CD4-positive, alpha-beta T cell (primary cell): ENCODE results near the gene IDH1. TPM values are rescaled to one million over a fixed set of nuclear protein-coding genes. Genes with fewer than 3 reads are reported as not detected.

ENCODE experiments used
- ATAC-seq: fragments of 200-7000 bp; cut with Tn5 transposase; one replicate; pipeline ENCODE4 v1.10.0; 2022; ENCODE audit warnings: mild to moderate bottlenecking; ENCODE audit not compliant: poor library complexity
- CTCF ChIA-PET: fragments of 350-600 bp; sonication (Branson Sonifier 250); formaldehyde crosslinking; loops from one replicate; lab custom pipeline; 2021; ENCODE audit warnings: antibody characterized with exemption, inconsistent platforms; lab: Charles Lee
- POLR2A ChIA-PET: fragments of 350-600 bp; sonication (Branson Sonifier 250); formaldehyde crosslinking; loops from one replicate; lab custom pipeline; 2021; ENCODE audit warnings: antibody characterized with exemption, inconsistent platforms; lab: Charles Lee
- DNase-seq, 14 experiments: peaks; one replicate each; pipeline ENCODE4 v3.0.0-alpha.2; 2013 to 2020; ENCODE audit warnings: mixed read lengths in 2 of 14
- H3K27ac ChIP-seq, 2 donors: one replicate each; pipeline versions ENCODE4 v1.5.1 to v1.7.0; 2013; ENCODE audit warnings: low read length in 2 of 2, low read depth in 1 of 2, mild to moderate bottlenecking in 1 of 2
- H3K27me3 ChIP-seq, 2 experiments: 1 replicate in 1 of 2; 2 replicates in 1 of 2; pipeline versions ENCODE4 v1.6.1 to v1.7.0; 2013; ENCODE audit warnings: low read length in 2 of 2, control low read depth in 1 of 2, mild to moderate bottlenecking in 1 of 2, moderate library complexity in 1 of 2; ENCODE audit not compliant: insufficient read depth in 2 of 2, control insufficient read depth in 1 of 2
- H3K36me3 ChIP-seq: one replicate; pipeline ENCODE4 v1.6.1; 2013; ENCODE audit warnings: low read length, control low read depth; ENCODE audit not compliant: insufficient read depth
- H3K4me1 ChIP-seq: one replicate; pipeline ENCODE4 v1.6.1; 2013; ENCODE audit warnings: low read length, control low read depth; ENCODE audit not compliant: insufficient read depth
- H3K4me3 ChIP-seq: one replicate; pipeline ENCODE4 v1.5.1; 2013; ENCODE audit warnings: mild to moderate bottlenecking, low read length, moderate library complexity
- H3K9me3 ChIP-seq, 2 experiments: 1 replicate in 1 of 2; 2 replicates in 1 of 2; pipeline versions ENCODE4 v1.6.1 to v1.7.0; 2013; ENCODE audit warnings: low read length in 2 of 2, mild to moderate bottlenecking in 2 of 2, control low read depth in 1 of 2, moderate library complexity in 1 of 2; ENCODE audit not compliant: control insufficient read depth in 1 of 2, insufficient read depth in 1 of 2
- H3K27ac Mint-ChIP-seq: one replicate; pipeline ENCODE4 v1.8.0; 2020; ENCODE audit warnings: mixed read lengths
- H3K27me3 Mint-ChIP-seq: one replicate; pipeline ENCODE4 v1.8.0; 2021; ENCODE audit warnings: mixed read lengths
- H3K36me3 Mint-ChIP-seq: one replicate; pipeline ENCODE4 v1.8.0; 2021; ENCODE audit warnings: low read depth, mixed read lengths
- H3K4me1 Mint-ChIP-seq: one replicate; pipeline ENCODE4 v1.8.0; 2021; ENCODE audit warnings: low read depth, mixed read lengths
- H3K4me3 Mint-ChIP-seq: one replicate; pipeline ENCODE4 v1.8.0; 2020; ENCODE audit warnings: mild to moderate bottlenecking, mixed read lengths
- H3K9me3 Mint-ChIP-seq: one replicate; pipeline ENCODE4 v1.8.0; 2020; ENCODE audit warnings: mixed read lengths
- CTCF ChIP-seq: fragments of 200-600 bp; IDR thresholded peaks from one replicate; pipeline ENCODE4 v1.8.0; 2022; ENCODE audit warnings: antibody characterized with exemption, mild to moderate bottlenecking
- intact Hi-C, 2 experiments: fragments of 100-400 bp; cut with DNase I in 1 of 2; cut with micrococcal nuclease in 1 of 2; formaldehyde crosslinking; loops; one replicate each; pipeline versions ENCODE4 v1.15.1 to v1.9.0; 2023 to 2025; cut with DNase I, micrococcal nuclease
- total RNA-seq, 174 experiments: library from RNA in 2 of 174; stranded (reverse) in 2 of 174; gene quantifications; one replicate each; pipeline ENCODE4 v1.2.3 and lab custom pipeline; 2021 to 2026

IDH1 gene
- total RNA-seq, 2 experiments from 2014 or later, result 3.0 to 3.4 TPM

- no peak overlapping the region for H3K27ac ChIP-seq
- POLR2A ChIA-PET, result no interaction called here
- DNase-seq (no peak), ATAC-seq (no peak)
- TF ChIP-seq CTCF, result no peak
- Mint-ChIP-seq H3K36me3 (peaks cover 86% of the 10 kb centered on the region), H3K9me3 (peaks cover 2% of the 10 kb centered on the region), H3K27ac (no peak overlapping the region), H3K27me3 (no peaks in the 10 kb centered on the region), H3K4me1 (no peaks in the 10 kb centered on the region), H3K4me3 (no peak overlapping the region)
- H3K27me3 ChIP-seq, result no peaks in the 10 kb centered on the region
- H3K4me3 ChIP-seq, result no peak overlapping the region
- peaks cover 64% of the 10 kb centered on the region for H3K36me3 ChIP-seq
- H3K4me1 ChIP-seq, result no peaks in the 10 kb centered on the region
- CTCF ChIA-PET, result no interaction called here
- no peaks in the 10 kb centered on the region for H3K9me3 ChIP-seq
- intact Hi-C loops, result no loop called here
Observed at GRCh38 chr2:208239770-208240493, 14.9 kb downstream of the IDH1 start.

- Histone ChIP-seq H3K9me3 (no peaks in the 10 kb centered on the region), H3K36me3 (peaks cover 36% of the 10 kb centered on the region), H3K27ac (no peak overlapping the region), H3K27me3 (no peaks in the 10 kb centered on the region), H3K4me1 (no peaks in the 10 kb centered on the region), H3K4me3 (no peak overlapping the region)
- intact Hi-C loops, result no loop called here
- ChIA-PET POLR2A (no interaction called here), CTCF (no interaction called here)
- no peak for TF ChIP-seq CTCF
- no peak overlapping the region for H3K4me3 Mint-ChIP-seq
- no peak overlapping the region for H3K27ac Mint-ChIP-seq
- H3K4me1 Mint-ChIP-seq, result no peaks in the 10 kb centered on the region
- DNase-seq, result no peak
- no peak for ATAC-seq
- peaks cover 13% of the 10 kb centered on the region for H3K9me3 Mint-ChIP-seq
- H3K36me3 Mint-ChIP-seq, result peaks cover 51% of the 10 kb centered on the region
- H3K27me3 Mint-ChIP-seq, result no peaks in the 10 kb centered on the region
Observed at GRCh38 chr2:208235860-208236259, 19.0 kb downstream of the IDH1 start.

GRCh38 chr2:208234786-208235185 is 20.1 kb downstream of the IDH1 start:
- ChIA-PET CTCF (no interaction called here), POLR2A (no interaction called here)
- no peak overlapping the region for H3K27ac Mint-ChIP-seq
- no peaks in the 10 kb centered on the region for H3K27me3 Mint-ChIP-seq
- H3K4me1 ChIP-seq, result no peaks in the 10 kb centered on the region
- peaks cover 27% of the 10 kb centered on the region for H3K36me3 ChIP-seq
- intact Hi-C loops, result no loop called here
- H3K9me3 ChIP-seq, result no peaks in the 10 kb centered on the region
- no peak overlapping the region for H3K27ac ChIP-seq
- no peak for ATAC-seq
- no peaks in the 10 kb centered on the region for H3K27me3 ChIP-seq
- no peak for DNase-seq
- no peak overlapping the region for H3K4me3 Mint-ChIP-seq
- H3K36me3 Mint-ChIP-seq, result peaks cover 42% of the 10 kb centered on the region
- H3K4me3 ChIP-seq, result no peak overlapping the region
- peaks cover 13% of the 10 kb centered on the region for H3K9me3 Mint-ChIP-seq
- no peak for TF ChIP-seq CTCF
- H3K4me1 Mint-ChIP-seq, result no peaks in the 10 kb centered on the region
